Measurements from ENCODE around the gene SELENBP1.

SELENBP1 gene

GRCh38 chr1:151372058-151372934, at the start of gene SELENBP1:
Gene SELENBP1, minus strand, starts transcription at chr1:151372705. Its CDS starts 64 bp downstream, at chr1:151372641.
- DNase-seq (ENCODE audit: low read depth, low spot score): no peak

GRCh38 chr1:151419819-151420218, 47.3 kb upstream of the SELENBP1 start:
- H3K9me3 ChIP-seq (ENCODE audit: low read depth, low read length): no peaks in the 10 kb centered on the region
- H3K27ac ChIP-seq: no peak overlapping the region
- TF ChIP-seq EZH2 (IDR thresholded peaks at IDR 0.05) (no peak), FOXP2 (optimal IDR thresholded peaks at IDR 0.05; ENCODE audit: control extremely low read depth, extremely low read length, insufficient read depth) (no peak), POLR2AphosphoS5 (IDR thresholded peaks at IDR 0.05; ENCODE audit: borderline replicate concordance, low read depth, low read length) (no peak)
- H3K4me3 ChIP-seq: no peak overlapping the region
- DNase-seq (ENCODE audit: low read depth, low spot score): no peak
- peaks cover 83% of the 10 kb centered on the region for H3K36me3 ChIP-seq (ENCODE audit: insufficient read depth, low read length)
- H3K9ac ChIP-seq (ENCODE audit: insufficient read length): no peak overlapping the region

More at GRCh38 chr1:151372058-151372934, at the start of gene SELENBP1:
- Histone ChIP-seq H3K4me3 (no peak within 1 kb of the TSS), H3K9ac (ENCODE audit: insufficient read length) (no peak within 1 kb of the TSS), H3K36me3 (ENCODE audit: insufficient read depth, low read length) (no peaks in the 10 kb centered on the region), H3K9me3 (ENCODE audit: low read depth, low read length) (no peaks in the 10 kb centered on the region), H3K27ac (no peak within 1 kb of the TSS)
- no peak for TF ChIP-seq FOXP2 (optimal IDR thresholded peaks at IDR 0.05; ENCODE audit: control extremely low read depth, extremely low read length, insufficient read depth)
- TF ChIP-seq POLR2AphosphoS5 (IDR thresholded peaks at IDR 0.05; ENCODE audit: borderline replicate concordance, low read depth, low read length): peak; percentile 68

GRCh38 chr1:151418081-151418480, 45.6 kb upstream of the SELENBP1 start:
- TF ChIP-seq EZH2 (IDR thresholded peaks at IDR 0.05): no peak
- DNase-seq (ENCODE audit: low read depth, low spot score): no peak
- no peak overlapping the region for H3K27ac ChIP-seq
- H3K9ac ChIP-seq (ENCODE audit: insufficient read length): no peak overlapping the region
- no peak overlapping the region for H3K4me3 ChIP-seq
- no peaks in the 10 kb centered on the region for H3K9me3 ChIP-seq (ENCODE audit: low read depth, low read length)
- peaks cover 78% of the 10 kb centered on the region for H3K36me3 ChIP-seq (ENCODE audit: insufficient read depth, low read length)

GRCh38 chr1:151416231-151416630, 43.7 kb upstream of the SELENBP1 start:
- peaks cover 78% of the 10 kb centered on the region for H3K36me3 ChIP-seq (ENCODE audit: insufficient read depth, low read length)
- no peak overlapping the region for H3K4me3 ChIP-seq
- DNase-seq (ENCODE audit: low read depth, low spot score): no peak
- no peak for TF ChIP-seq FOXP2 (optimal IDR thresholded peaks at IDR 0.05; ENCODE audit: control extremely low read depth, extremely low read length, insufficient read depth)
- TF ChIP-seq POLR2AphosphoS5 (IDR thresholded peaks at IDR 0.05; ENCODE audit: borderline replicate concordance, low read depth, low read length): no peak
- TF ChIP-seq EZH2 (IDR thresholded peaks at IDR 0.05): no peak
- no peak overlapping the region for H3K9ac ChIP-seq (ENCODE audit: insufficient read length)
- H3K9me3 ChIP-seq (ENCODE audit: low read depth, low read length): no peaks in the 10 kb centered on the region
- H3K27ac ChIP-seq: no peak overlapping the region; the same call in 1 of the 2 replicates

- Histone ChIP-seq H3K9ac (ENCODE audit: insufficient read length) (no peak overlapping the region), H3K9me3 (ENCODE audit: low read depth, low read length) (no peaks in the 10 kb centered on the region), H3K27ac (no peak overlapping the region), H3K36me3 (ENCODE audit: insufficient read depth, low read length) (peaks cover 91% of the 10 kb centered on the region), H3K4me3 (no peak overlapping the region)
- no peak for TF ChIP-seq POLR2AphosphoS5 (IDR thresholded peaks at IDR 0.05; ENCODE audit: borderline replicate concordance, low read depth, low read length)
- no peak for TF ChIP-seq EZH2 (IDR thresholded peaks at IDR 0.05)
- TF ChIP-seq FOXP2 (optimal IDR thresholded peaks at IDR 0.05; ENCODE audit: control extremely low read depth, extremely low read length, insufficient read depth): no peak
- no peak for DNase-seq (ENCODE audit: low read depth, low spot score)
Measured at GRCh38 chr1:151411884-151412283, 39.4 kb upstream of the SELENBP1 start.

GRCh38 chr1:151408891-151409290, 36.4 kb upstream of the SELENBP1 start:
- H3K9ac ChIP-seq (ENCODE audit: insufficient read length): no peak overlapping the region
- H3K27ac ChIP-seq: no peak overlapping the region
- H3K9me3 ChIP-seq (ENCODE audit: low read depth, low read length): no peaks in the 10 kb centered on the region
- no peak for TF ChIP-seq FOXP2 (optimal IDR thresholded peaks at IDR 0.05; ENCODE audit: control extremely low read depth, extremely low read length, insufficient read depth)
- no peak for TF ChIP-seq POLR2AphosphoS5 (IDR thresholded peaks at IDR 0.05; ENCODE audit: borderline replicate concordance, low read depth, low read length)
- no peak for TF ChIP-seq EZH2 (IDR thresholded peaks at IDR 0.05)
- H3K36me3 ChIP-seq (ENCODE audit: insufficient read depth, low read length): peaks cover 93% of the 10 kb centered on the region
- no peak for DNase-seq (ENCODE audit: low read depth, low spot score)
- H3K4me3 ChIP-seq: no peak overlapping the region

- TF ChIP-seq FOXP2 (optimal IDR thresholded peaks at IDR 0.05; ENCODE audit: control extremely low read depth, extremely low read length, insufficient read depth) (no peak), EZH2 (IDR thresholded peaks at IDR 0.05) (no peak), POLR2AphosphoS5 (IDR thresholded peaks at IDR 0.05; ENCODE audit: borderline replicate concordance, low read depth, low read length) (no peak)
- H3K36me3 ChIP-seq (ENCODE audit: insufficient read depth, low read length): peaks cover 92% of the 10 kb centered on the region
Measured at GRCh38 chr1:151407304-151407703, 34.8 kb upstream of the SELENBP1 start.

GRCh38 chr1:151406176-151406575, 33.7 kb upstream of the SELENBP1 start:
- Histone ChIP-seq H3K36me3 (ENCODE audit: insufficient read depth, low read length) (peaks cover 92% of the 10 kb centered on the region), H3K9me3 (ENCODE audit: low read depth, low read length) (no peaks in the 10 kb centered on the region), H3K9ac (ENCODE audit: insufficient read length) (no peak overlapping the region), H3K27ac (no peak overlapping the region), H3K4me3 (no peak overlapping the region)
- TF ChIP-seq EZH2 (IDR thresholded peaks at IDR 0.05) (no peak), POLR2AphosphoS5 (IDR thresholded peaks at IDR 0.05; ENCODE audit: borderline replicate concordance, low read depth, low read length) (no peak), FOXP2 (optimal IDR thresholded peaks at IDR 0.05; ENCODE audit: control extremely low read depth, extremely low read length, insufficient read depth) (no peak)
- DNase-seq (ENCODE audit: low read depth, low spot score): no peak

More at GRCh38 chr1:151407304-151407703, 34.8 kb upstream of the SELENBP1 start:
- no peak for DNase-seq (ENCODE audit: low read depth, low spot score)
- no peak overlapping the region for H3K4me3 ChIP-seq
- no peak overlapping the region for H3K27ac ChIP-seq
- no peaks in the 10 kb centered on the region for H3K9me3 ChIP-seq (ENCODE audit: low read depth, low read length)
- H3K9ac ChIP-seq (ENCODE audit: insufficient read length): no peak overlapping the region

All from SK-N-MC (cell line).